ENCODE results near the gene POPDC2. TPM values are rescaled to one million over a fixed set of nuclear protein-coding genes. Genes with fewer than 3 reads are reported as not detected.

The POPDC2 gene
- total and polyA plus RNA-seq, 2 of the 4 experiments (the other 2 are of a cell fraction), result under 0.01 to 0.29 TPM

DNA sequence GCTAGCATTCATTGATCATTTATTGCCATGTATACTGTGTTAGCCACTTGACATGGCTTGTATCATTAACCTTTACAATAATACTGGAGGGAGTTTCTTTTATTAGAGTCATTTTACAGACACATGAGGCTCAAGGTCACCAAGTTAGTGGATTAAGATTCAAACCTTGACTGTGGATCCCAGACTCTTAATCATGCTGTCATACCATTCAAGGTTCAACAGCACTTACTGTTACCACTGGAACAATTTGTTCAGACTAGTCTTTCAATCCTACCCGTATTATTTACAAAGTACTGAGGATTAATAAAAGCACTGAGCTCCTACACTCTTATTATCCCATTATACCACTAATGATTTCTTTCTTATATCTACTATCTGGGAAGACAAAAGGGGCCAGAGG, 15.6 kb upstream of the POPDC2 start (continued):
- TF ChIP-seq SMC3 (IDR thresholded peaks at IDR 0.05; ENCODE audit: low read depth, low read length), result no peak

DNA sequence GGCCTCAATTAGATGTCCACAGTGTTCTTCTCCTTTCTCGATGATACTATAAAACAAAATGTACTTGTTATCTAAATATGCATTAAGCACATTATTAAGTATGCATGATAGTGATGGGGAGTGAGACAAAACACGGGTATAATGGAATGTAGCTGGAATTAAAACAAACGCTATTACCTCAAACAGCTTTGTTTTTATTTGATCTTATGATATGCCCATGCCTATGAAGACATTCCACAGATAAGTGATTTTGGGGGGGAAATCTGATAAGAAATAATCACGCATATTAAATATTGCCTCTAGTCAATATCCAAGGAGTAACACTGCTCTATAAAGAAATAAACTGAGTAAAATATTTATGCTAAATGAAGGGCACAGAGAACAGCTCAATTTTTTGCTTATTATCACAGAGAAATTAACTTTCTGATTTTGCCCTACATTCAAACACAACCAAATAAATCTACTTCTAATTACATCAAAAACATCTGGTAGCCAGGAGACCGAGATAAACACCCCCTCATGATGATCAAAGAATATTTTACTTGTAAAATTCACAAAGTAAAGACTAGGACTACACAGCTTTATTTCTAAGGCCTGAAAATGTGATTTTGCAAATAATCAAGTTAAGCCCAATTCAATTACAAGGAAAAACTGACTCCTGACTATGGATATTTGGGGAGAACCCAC, 14.9 kb upstream of the POPDC2 start:
- in situ Hi-C loops (cut with MboI; ENCODE audit: low sequenced_read_pairs), result loop anchor here (25.0 kb wide), 4 partner anchors 163 to 788 kb away; partner anchors contain the start of genes ARHGAP31 and TEX55
- no peaks in the 10 kb centered on the region for H3K4me1 ChIP-seq (ENCODE audit: control insufficient read depth, insufficient read depth, low read length)
- no peak overlapping the region for H2BK15ac ChIP-seq (ENCODE audit: low read depth, low read length)
- H3K18ac ChIP-seq (ENCODE audit: low read depth, low read length), result no peak overlapping the region
- ATAC-seq (ENCODE audit: low read depth) (no peak), DNase-seq (no peak)
- no peak overlapping the region for H3K4ac ChIP-seq (ENCODE audit: low read depth, low read length)
- peaks cover 4% of the 10 kb centered on the region; the same call in 1 of the 2 replicates for H3K9me1 ChIP-seq (ENCODE audit: insufficient read depth, low read length)
- H3K4me2 ChIP-seq (ENCODE audit: low read depth, low read length), result no peak overlapping the region
- no peak overlapping the region for H4K5ac ChIP-seq (ENCODE audit: low read depth, low read length)
- peaks cover 6% of the 10 kb centered on the region for H3K36me3 ChIP-seq (ENCODE audit: control insufficient read depth, insufficient read depth, low read length)
- H3K9ac ChIP-seq (ENCODE audit: low read depth, low read length), result no peak overlapping the region
- no peak overlapping the region for H2AK9ac ChIP-seq (replicated peaks; ENCODE audit: low read depth, low read length, poor library complexity)
- H3K56ac ChIP-seq (ENCODE audit: extremely low read depth, insufficient read depth, low read length), result no peak overlapping the region
- H3K9me3 ChIP-seq (ENCODE audit: control insufficient read depth, insufficient read depth, low read length), result no peaks in the 10 kb centered on the region
- H3K27me3 ChIP-seq (ENCODE audit: control insufficient read depth, insufficient read depth, low read length), result no peaks in the 10 kb centered on the region
- intact Hi-C loops (cut with micrococcal nuclease), result no loop called here
- no peak overlapping the region for H2BK120ac ChIP-seq (ENCODE audit: low read depth, low read length)
- H2BK20ac ChIP-seq (ENCODE audit: low read depth, low read length), result no peak overlapping the region
- H4K91ac ChIP-seq (ENCODE audit: insufficient read depth, low read depth, low read length), result no peak overlapping the region
- POLR2A ChIA-PET (ENCODE audit: unreplicated experiment), result no interaction called here
- H3K4me3 ChIP-seq (ENCODE audit: insufficient read depth, low read depth, low read length), result no peak overlapping the region
- H2AFZ ChIP-seq (replicated peaks; ENCODE audit: low read length, poor library complexity), result no peak overlapping the region
- H3K27ac ChIP-seq (ENCODE audit: insufficient read depth, low read length), result no peak overlapping the region
- TF ChIP-seq RCOR1 (IDR thresholded peaks at IDR 0.05; ENCODE audit: insufficient replicate concordance, low read length) (no peak), RFX5 (IDR thresholded peaks at IDR 0.05; ENCODE audit: low read depth, low read length) (no peak), POLR2A (IDR thresholded peaks at IDR 0.05; ENCODE audit: low read depth, low read length) (no peak), MXI1 (IDR thresholded peaks at IDR 0.05; ENCODE audit: borderline replicate concordance, low read depth, low read length) (no peak), CHD1 (IDR thresholded peaks at IDR 0.05; ENCODE audit: low read depth, low read length) (no peak), NFE2L2 (IDR thresholded peaks at IDR 0.05; ENCODE audit: low read depth, low read length) (no peak), MAZ (IDR thresholded peaks at IDR 0.05; ENCODE audit: borderline replicate concordance, low read depth, low read length) (no peak), SMC3 (IDR thresholded peaks at IDR 0.05; ENCODE audit: low read depth, low read length) (no peak), BHLHE40 (IDR thresholded peaks at IDR 0.05; ENCODE audit: low read depth, low read length) (no peak)
- TF ChIP-seq, protein P1, sequence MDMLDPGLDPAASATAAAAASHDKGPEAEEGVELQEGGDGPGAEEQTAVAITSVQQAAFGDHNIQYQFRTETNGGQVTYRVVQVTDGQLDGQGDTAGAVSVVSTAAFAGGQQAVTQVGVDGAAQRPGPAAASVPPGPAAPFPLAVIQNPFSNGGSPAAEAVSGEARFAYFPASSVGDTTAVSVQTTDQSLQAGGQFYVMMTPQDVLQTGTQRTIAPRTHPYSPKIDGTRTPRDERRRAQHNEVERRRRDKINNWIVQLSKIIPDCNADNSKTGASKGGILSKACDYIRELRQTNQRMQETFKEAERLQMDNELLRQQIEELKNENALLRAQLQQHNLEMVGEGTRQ (IDR thresholded peaks at IDR 0.05; ENCODE audit: low read depth, low read length), result no peak
- TF ChIP-seq, protein P2, sequence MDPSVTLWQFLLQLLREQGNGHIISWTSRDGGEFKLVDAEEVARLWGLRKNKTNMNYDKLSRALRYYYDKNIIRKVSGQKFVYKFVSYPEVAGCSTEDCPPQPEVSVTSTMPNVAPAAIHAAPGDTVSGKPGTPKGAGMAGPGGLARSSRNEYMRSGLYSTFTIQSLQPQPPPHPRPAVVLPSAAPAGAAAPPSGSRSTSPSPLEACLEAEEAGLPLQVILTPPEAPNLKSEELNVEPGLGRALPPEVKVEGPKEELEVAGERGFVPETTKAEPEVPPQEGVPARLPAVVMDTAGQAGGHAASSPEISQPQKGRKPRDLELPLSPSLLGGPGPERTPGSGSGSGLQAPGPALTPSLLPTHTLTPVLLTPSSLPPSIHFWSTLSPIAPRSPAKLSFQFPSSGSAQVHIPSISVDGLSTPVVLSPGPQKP (IDR thresholded peaks at IDR 0.05; ENCODE audit: borderline replicate concordance, low read depth, low read length), result no peak
- TF ChIP-seq, protein P3, sequence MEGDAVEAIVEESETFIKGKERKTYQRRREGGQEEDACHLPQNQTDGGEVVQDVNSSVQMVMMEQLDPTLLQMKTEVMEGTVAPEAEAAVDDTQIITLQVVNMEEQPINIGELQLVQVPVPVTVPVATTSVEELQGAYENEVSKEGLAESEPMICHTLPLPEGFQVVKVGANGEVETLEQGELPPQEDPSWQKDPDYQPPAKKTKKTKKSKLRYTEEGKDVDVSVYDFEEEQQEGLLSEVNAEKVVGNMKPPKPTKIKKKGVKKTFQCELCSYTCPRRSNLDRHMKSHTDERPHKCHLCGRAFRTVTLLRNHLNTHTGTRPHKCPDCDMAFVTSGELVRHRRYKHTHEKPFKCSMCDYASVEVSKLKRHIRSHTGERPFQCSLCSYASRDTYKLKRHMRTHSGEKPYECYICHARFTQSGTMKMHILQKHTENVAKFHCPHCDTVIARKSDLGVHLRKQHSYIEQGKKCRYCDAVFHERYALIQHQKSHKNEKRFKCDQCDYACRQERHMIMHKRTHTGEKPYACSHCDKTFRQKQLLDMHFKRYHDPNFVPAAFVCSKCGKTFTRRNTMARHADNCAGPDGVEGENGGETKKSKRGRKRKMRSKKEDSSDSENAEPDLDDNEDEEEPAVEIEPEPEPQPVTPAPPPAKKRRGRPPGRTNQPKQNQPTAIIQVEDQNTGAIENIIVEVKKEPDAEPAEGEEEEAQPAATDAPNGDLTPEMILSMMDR (conservative IDR thresholded peaks at IDR 0.05; ENCODE audit: low read depth, low read length), result no peak
- dilution Hi-C loops (cut with HindIII; ENCODE audit: low sequenced_read_pairs, unreplicated experiment), result no loop called here
- H3K14ac ChIP-seq (replicated peaks; ENCODE audit: low read depth, low read length), result no peak overlapping the region; the same call in 1 of the 2 replicates
- H3K23ac ChIP-seq (ENCODE audit: low read depth, low read length), result no peak overlapping the region
- H4K8ac ChIP-seq (ENCODE audit: low read depth in 2 of 2, low read length in 2 of 2), result no peak overlapping the region
- H4K20me1 ChIP-seq (ENCODE audit: insufficient read depth, low read length), result no peaks in the 10 kb centered on the region
- CTCF ChIA-PET, result interaction anchor here (1.4 kb wide), 1 partner anchor 15 kb away, joined by 3 read pairs; no protein-coding TSS in a partner anchor
- BruUV-seq (replicated peaks), result no TSS peak
- no peak overlapping the region for H2AK5ac ChIP-seq (ENCODE audit: low read depth, low read length)
- H3K79me1 ChIP-seq (ENCODE audit: low read depth in 1 of 2, low read length in 2 of 2), result peaks cover 9 to 15% of the 10 kb centered on the region in 2 experiments
- no CpG with 5 or more reads among the region's 5 CpGs for WGBS, 2 experiments (ENCODE audit: extremely low coverage in 2 of 2, insufficient read length in 1 of 2)
- no peak overlapping the region for H2BK5ac ChIP-seq (ENCODE audit: low read depth, low read length, poor library complexity, severe bottlenecking)
